Measurements from ENCODE around the gene SLC23A2. TPM values are rescaled to one million over a fixed set of nuclear protein-coding genes. Genes with fewer than 3 reads are reported as not detected.

Gene SLC23A2
- total RNA-seq, 1 experiment from 2014 or later: 14.6 TPM

GRCh38 chr20:4936851-4937406, 64.4 kb downstream of the SLC23A2 start:
- no peaks in the 10 kb centered on the region for H3K9me3 ChIP-seq (ENCODE audit: control insufficient read depth, insufficient read depth, low read depth, low read length)
- ChIA-PET POLR2A (no interaction called here), CTCF (no interaction called here)
- H3K27ac ChIP-seq (ENCODE audit: low read length): no peak overlapping the region
- no peak overlapping the region for H3K4me3 ChIP-seq (ENCODE audit: low read depth in 2 of 2, low read length in 2 of 2)
- no peaks in the 10 kb centered on the region for H3K36me3 ChIP-seq (ENCODE audit: control insufficient read depth, insufficient read depth, low read length)
- no TSS peak for BruUV-seq (replicated peaks)
- intact Hi-C loops (cut with micrococcal nuclease; ENCODE audit: unreplicated experiment) (no loop called here), in situ Hi-C loops (cut with HindIII; ENCODE audit: low pct_unique_long_range_greater_than_20kb, low sequenced_read_pairs) (no loop called here)
- TF ChIP-seq POLR2AphosphoS5 (IDR thresholded peaks at IDR 0.05; ENCODE audit: low read depth, low read length) (no peak), CTCF (IDR thresholded peaks at IDR 0.05) (no peak), SIN3A (IDR thresholded peaks at IDR 0.05; ENCODE audit: borderline replicate concordance, insufficient read depth, low read depth, low read length) (no peak), REST (IDR thresholded peaks at IDR 0.05; ENCODE audit: insufficient read depth in 1 of 2, low read depth in 2 of 2, low read length in 1 of 2) (no peak), TCF7L2 (IDR thresholded peaks at IDR 0.05; ENCODE audit: low read depth, low read length) (no peak)
- DNase-seq (ENCODE audit: low read depth, low spot score) (no peak), ATAC-seq (no peak)
- no peaks in the 10 kb centered on the region for H3K4me1 ChIP-seq (ENCODE audit: control insufficient read depth, insufficient read depth, low read length)
- no peaks in the 10 kb centered on the region for H3K27me3 ChIP-seq (ENCODE audit: control insufficient read depth, insufficient read depth, low read length)

- H3K4me1 ChIP-seq (ENCODE audit: control insufficient read depth, insufficient read depth, low read length): no peaks in the 10 kb centered on the region
- no peak overlapping the region for H3K27ac ChIP-seq (ENCODE audit: low read length)
- intact Hi-C loops (cut with micrococcal nuclease; ENCODE audit: unreplicated experiment) (no loop called here), in situ Hi-C loops (cut with HindIII; ENCODE audit: low pct_unique_long_range_greater_than_20kb, low sequenced_read_pairs) (no loop called here)
- no peak for DNase-seq (ENCODE audit: low read depth, low spot score)
- no peaks in the 10 kb centered on the region for H3K27me3 ChIP-seq (ENCODE audit: control insufficient read depth, insufficient read depth, low read length)
- no peaks in the 10 kb centered on the region for H3K36me3 ChIP-seq (ENCODE audit: control insufficient read depth, insufficient read depth, low read length)
- TF ChIP-seq SIN3A (IDR thresholded peaks at IDR 0.05; ENCODE audit: borderline replicate concordance, insufficient read depth, low read depth, low read length) (no peak), TCF7L2 (IDR thresholded peaks at IDR 0.05; ENCODE audit: low read depth, low read length) (no peak), CTCF (IDR thresholded peaks at IDR 0.05) (no peak), REST (IDR thresholded peaks at IDR 0.05; ENCODE audit: insufficient read depth in 1 of 2, low read depth in 2 of 2, low read length in 1 of 2) (no peak), POLR2AphosphoS5 (IDR thresholded peaks at IDR 0.05; ENCODE audit: low read depth, low read length) (no peak)
- POLR2A ChIA-PET: no interaction called here
- CTCF ChIA-PET: no interaction called here
- no peaks in the 10 kb centered on the region for H3K9me3 ChIP-seq (ENCODE audit: control insufficient read depth, insufficient read depth, low read depth, low read length)
- BruUV-seq (replicated peaks): no TSS peak
- H3K4me3 ChIP-seq (ENCODE audit: low read depth in 2 of 2, low read length in 2 of 2): no peak overlapping the region
- no peak for ATAC-seq
These were observed 64.9 kb downstream of the SLC23A2 start for GRCh38 chr20:4936392-4936850.

All from Panc1 (cell line).